H7 (cell line): ENCODE data around the gene SLC48A1. TPM values are rescaled to one million over a fixed set of nuclear protein-coding genes. Genes with fewer than 3 reads are reported as not detected.
A peak's percentile ranks its signal among the peaks of the same experiment; 100 is the strongest.

Experiments
- DNase-seq: peaks from one replicate; pipeline ENCODE4 v3.0.0; 2012
- H3K27me3 ChIP-seq: 2 replicates; pipeline ENCODE4 v1.6.0; 2011; ENCODE audit warnings: mild to moderate bottlenecking, low read length; ENCODE audit not compliant: control insufficient read depth, insufficient read depth
- H3K36me3 ChIP-seq: replicated peaks from 2 replicates; pipeline ENCODE4 v1.5.1; 2011; ENCODE audit warnings: low read length; ENCODE audit not compliant: control insufficient read depth, insufficient read depth
- H3K4me3 ChIP-seq: 2 replicates; pipeline ENCODE4 v1.5.1; 2011; ENCODE audit warnings: low read depth, mild to moderate bottlenecking, control low read depth, low read length, moderate library complexity; ENCODE audit not compliant: insufficient read depth
- total RNA-seq: library from RNA; depleted of rRNA; stranded (reverse); fragments of >200 nt; shearing (Covaris generic); gene quantifications from 2 replicates; pipeline ENCODE4 v1.2.3, GENCODE V29; 2014

The SLC48A1 gene
- total RNA-seq, 1 experiment from 2014 or later = 12.4 TPM

DNA sequence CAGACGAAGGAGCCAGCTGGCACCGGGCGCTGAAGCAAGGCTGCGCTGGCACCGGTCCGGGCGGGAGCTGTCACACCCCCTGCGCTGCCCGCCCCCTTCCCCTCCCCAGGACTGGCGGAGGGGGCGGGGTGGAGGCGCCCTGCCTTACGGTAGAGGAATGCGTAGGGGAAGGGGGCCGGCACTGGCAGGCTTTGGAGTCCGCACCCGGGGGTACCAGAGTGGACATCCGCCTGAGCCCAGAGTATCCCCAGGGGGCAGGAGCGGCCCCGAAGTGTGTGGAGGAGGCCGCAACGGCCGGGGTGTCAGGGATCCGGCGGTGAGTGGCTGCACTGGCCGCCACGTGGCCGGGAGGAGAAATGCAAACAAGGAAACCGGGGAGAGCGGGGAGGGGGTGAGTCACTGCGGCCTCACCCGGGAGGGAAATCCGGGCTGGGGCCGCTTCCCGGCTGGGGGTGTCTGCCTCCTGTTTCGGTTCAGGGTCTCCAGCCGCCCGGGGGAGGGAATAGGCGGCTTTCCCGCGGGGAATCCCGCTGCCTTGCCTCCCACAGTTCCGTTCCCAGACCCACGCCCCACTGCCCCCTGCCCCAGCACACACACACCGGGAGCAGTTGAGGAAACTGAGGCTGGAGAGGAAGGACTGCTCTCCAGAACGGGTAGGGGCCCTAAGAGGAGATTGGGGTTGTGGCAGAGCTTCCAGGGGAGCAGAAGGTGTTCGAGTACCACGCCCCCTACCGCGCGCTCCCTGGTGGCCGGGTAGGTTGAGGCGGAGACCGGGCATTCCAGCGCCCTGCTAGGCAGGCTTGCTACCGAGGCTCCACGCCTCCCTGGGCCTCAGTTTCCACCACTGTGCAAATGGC is 14.0 kb upstream of the SLC48A1 start, which contains the start of gene RAPGEF3:
Gene RAPGEF3, minus strand, starts transcription at position 47 of the 857 bp plus-strand sequence. CDS start 324 bp downstream, outside the sequence.
- Histone ChIP-seq H3K27me3 (0 out of 2 replicates have a peak, but pooled peaks cover 1% of the 10 kb centered on the region), H3K4me3 (peak within 1 kb of the TSS; percentile 57), H3K36me3 (no peaks in the 10 kb centered on the region)
- DNase-seq = peak; percentile 98

DNA sequence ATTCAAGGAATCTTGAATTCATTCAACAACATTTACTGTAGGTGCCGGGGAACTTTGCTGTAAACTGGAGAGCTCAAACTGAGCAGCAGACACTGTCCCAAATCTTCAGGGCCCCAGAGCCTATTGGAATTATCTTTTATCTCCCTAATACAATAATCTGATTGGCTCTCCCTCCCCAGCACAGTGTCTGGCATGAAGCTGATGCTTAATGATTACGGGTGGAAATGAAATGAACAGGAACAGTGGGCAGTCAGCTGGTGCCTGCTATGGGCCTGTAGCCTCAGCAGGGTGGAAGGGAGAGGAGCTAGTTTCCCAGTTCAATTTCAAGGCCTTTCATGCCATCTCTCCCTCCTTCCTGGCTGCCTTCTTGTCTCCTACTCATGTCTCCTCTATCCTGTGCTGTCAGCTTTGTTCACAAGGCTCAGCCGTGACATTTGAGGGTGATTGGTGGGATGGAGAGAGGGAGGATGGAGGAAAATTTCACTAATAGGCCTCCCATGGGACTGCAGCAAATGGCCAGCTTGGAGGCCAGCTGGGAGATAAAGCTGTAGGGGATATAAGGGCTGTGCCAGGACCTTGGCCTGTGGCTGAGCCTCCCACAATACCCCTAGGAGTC is 10.1 kb upstream of the SLC48A1 start:
- H3K27me3 ChIP-seq = 0 out of 2 replicates have a peak, but pooled peaks cover 1% of the 10 kb centered on the region
- no peaks in the 10 kb centered on the region for H3K36me3 ChIP-seq
- no peak for DNase-seq
- H3K4me3 ChIP-seq = no peak overlapping the region

DNA sequence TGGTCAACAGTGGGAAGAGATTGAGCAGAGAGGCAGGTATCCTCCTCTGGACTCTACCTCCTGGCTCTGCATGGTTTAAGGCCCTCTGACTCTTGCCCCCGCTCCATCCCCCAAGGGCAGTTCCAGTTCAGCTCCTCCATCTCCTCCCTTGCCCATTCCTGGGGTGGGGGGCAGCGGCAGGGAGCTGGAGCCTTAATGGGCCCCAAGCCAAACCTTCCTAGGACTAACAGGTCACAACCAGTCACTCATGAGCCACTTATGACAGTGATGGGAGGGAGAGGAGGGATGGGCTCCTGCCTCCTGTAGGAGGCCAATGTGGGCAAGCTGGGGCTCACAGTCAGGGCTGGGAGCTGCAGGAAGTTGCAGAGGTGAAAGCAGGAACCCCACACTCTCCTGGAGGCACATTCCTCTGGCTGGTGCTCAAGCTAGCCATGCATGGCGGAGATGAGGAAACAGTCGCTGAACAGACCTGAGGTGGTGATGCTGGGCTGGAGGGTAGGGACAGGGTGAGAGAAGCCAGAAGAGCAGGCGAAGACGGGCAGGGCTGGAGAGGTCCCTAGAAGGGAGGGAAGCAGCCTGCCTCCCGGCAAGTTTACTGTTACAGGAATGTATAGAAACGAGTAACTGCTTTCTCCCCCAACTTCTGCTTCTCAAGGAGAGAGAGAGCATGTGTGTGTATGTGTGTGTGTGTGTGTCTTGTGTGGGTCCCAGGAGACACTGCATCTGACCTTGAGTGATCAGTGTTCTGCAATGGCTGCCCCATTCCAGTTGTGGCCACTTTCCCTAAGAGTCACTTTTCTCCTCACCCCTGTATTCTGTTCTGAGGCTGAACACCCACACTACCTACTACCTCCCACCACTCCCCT is 9.3 kb upstream of the SLC48A1 start:
- no peak for DNase-seq
- Histone ChIP-seq H3K27me3 (0 out of 2 replicates have a peak, but pooled peaks cover 1% of the 10 kb centered on the region), H3K4me3 (no peak overlapping the region), H3K36me3 (no peaks in the 10 kb centered on the region)

DNA sequence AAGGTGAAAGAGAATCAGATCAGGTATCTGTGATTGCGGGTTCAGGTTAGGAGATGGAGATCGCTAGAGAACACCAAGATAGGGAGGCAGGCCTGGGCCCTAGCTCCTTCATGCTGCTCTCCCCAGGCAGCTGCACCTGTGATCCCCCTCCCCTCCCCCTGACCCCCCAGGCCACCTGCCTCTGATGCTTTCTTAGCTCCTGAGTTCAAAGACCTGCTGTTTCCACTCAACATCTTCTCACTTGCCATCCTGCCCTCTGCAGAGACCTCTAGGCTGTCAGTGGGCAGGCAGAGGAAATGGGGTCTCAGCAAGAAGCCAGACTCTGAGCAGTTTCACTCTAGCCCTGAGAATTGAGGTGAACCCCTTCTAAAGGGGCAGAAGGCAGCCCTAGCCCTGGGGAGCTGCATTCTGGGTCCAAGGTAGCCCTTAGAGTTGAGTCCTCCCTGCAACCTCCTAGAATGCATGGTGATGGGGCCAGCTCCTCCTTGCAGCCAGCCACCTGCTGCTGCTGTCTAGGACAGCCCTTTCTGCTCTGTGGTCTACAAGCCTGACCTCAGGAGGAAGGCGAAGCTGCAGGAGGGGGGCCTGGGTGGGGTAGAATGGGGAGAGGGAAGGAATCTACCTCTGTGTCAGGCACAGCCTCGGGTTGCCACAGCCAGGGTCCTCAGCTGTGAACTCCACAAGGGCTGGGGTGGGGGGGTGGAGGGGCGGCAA is 6.4 kb upstream of the SLC48A1 start:
- no peak for DNase-seq
- Histone ChIP-seq H3K27me3 (no peaks in the 10 kb centered on the region), H3K36me3 (no peaks in the 10 kb centered on the region), H3K4me3 (no peak overlapping the region)

DNA sequence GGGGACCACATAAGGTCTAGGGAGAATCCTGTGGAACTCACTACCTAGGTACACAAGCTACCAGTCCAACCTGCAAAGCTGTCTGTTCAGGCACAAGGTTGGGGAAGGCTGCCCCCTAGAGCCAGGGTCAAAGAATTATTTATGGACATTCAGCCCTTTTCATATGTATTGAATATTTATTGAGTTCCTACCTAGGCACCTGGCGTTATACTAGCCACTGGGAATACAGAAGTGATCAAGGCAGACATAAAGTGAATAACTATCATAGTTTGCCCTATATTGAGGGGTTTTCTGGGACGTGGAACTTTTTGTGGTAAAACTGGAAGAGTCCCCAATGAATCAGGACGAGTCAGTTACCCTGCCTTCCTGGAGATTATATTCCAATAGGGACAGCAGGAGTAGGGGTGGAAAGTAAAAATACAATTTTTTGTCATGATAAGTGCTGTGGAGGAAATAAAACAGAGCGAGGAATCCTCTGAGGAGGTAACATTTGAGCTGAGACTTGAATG is 5.8 kb upstream of the SLC48A1 start:
- Histone ChIP-seq H3K4me3 (no peak overlapping the region), H3K27me3 (no peaks in the 10 kb centered on the region; the same call in 1 of the 2 replicates), H3K36me3 (no peaks in the 10 kb centered on the region)
- DNase-seq = peak; percentile 81

DNA sequence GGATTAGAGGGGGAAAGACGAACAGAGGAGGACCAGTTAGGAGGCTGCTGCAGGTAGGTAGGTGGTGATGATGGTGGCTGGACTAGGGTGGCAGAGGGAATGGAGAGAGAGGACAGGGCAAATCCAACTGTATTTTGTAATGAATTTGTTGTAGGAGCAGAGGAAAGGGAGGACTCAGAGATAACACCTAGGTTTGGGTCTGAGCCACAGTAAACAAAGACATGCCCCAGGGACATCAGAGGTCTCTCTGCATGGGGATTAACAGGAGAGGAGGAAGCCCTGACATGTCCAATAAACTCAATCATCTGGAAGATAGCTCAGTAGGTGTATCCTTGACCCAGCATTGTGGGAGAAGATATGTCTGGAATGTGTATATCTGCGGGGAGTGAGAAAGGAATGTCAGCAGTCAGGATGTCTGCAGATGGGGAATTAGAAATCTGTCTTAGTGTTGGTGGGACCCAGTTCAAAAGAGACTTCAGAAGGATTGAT is 4.7 kb upstream of the SLC48A1 start:
- no peak overlapping the region for H3K4me3 ChIP-seq
- no peak for DNase-seq

DNA sequence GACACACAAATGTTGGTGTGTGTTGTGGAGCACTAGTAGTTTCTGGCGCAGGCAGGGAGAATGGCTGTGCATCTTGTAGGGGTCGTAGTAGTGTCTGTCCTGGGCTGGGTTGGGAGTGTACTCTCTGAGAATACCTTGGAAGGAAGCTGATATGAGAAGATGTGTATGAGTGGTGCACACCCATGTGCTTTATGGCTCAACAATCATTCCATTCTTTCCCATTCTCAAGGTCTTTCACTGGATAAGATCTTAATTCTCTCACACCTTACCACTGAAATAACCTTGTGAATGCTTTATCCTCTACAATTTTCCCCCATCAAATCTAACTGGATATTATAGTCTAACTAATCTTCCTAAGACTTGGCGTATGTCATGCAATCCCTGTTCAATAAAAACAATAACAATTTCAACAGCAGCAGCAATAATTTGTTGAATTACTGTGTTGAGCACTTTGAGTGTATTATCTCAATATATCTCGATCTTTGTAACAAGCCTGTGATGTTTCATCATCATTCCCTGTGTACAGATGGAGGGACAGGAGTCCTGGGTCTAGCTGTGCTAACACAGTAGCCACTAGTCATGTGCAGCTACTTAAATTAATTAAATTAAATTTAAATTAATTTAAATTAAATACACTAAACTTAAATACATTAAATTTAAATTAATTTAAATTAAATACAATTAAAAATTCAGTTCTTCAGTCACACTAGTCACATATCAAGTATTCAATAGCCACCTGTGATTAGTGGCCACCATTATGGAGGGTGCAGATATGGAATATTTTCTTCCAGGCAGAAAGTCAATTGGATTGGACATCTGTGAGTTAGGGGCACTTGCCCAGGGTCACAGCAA is 3.6 kb upstream of the SLC48A1 start:
- DNase-seq = no peak
- Histone ChIP-seq H3K36me3 (no peaks in the 10 kb centered on the region), H3K4me3 (no peak overlapping the region), H3K27me3 (peaks cover 8% of the 10 kb centered on the region)

More for the DNA sequence above, 4.7 kb upstream of the SLC48A1 start:
- Histone ChIP-seq H3K36me3 (no peaks in the 10 kb centered on the region), H3K27me3 (peaks cover under 1% of the 10 kb centered on the region; the same call in 1 of the 2 replicates)

DNA sequence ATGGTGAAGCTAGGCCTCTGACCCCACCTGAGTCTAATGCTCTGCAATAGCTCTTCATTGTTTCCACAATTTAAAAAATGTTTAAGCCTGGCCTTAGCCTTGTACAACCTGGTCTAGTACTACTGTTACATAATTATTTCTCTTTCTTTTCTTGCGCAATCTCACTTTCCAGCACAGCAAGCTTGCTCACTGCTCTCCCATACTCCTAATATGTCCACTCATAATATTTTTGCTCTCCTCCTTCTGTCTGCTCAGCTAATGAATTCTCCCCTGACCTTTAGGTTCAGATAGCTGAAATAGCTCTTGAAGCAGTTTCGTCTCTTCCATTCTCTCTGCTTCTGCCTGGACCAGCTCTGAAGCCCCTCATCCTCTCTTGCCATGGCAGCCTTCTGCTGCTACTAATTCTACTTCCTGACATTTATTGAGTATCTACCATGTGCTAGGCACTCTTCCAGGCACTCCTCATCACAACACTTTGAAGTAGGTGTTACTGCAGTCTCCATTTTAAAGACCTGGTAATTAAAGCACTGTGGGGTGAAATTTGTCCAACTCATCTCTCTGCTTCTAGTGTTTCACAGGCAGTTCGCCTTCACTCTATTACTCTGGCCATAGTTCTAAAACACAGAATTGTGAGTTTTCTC is 2.8 kb upstream of the SLC48A1 start:
- H3K27me3 ChIP-seq = peaks cover 11% of the 10 kb centered on the region
- H3K36me3 ChIP-seq = no peaks in the 10 kb centered on the region
- DNase-seq = no peak
- H3K4me3 ChIP-seq = no peak overlapping the region

DNA sequence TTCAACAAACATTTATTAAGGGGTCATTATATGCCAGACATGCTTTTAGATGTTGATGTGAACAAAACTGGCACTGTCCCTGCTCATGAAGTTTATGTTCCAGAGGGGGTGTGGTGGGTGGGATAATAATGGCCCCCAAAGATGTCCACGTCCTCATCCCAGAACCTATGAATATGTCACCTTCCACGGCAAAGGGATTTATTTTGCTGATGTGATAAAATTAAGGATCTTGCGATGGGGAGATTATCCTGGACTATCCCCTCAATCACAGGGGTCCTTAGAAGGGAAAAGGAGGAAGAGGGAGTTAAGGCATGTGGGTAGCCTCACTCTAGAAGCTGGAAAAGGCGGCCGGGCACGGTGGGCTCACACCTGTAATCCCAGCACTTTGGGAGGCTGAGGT is 1.7 kb upstream of the SLC48A1 start:
- DNase-seq = no peak
- H3K4me3 ChIP-seq = no peak overlapping the region
- H3K27me3 ChIP-seq = peaks cover 11% of the 10 kb centered on the region
- no peaks in the 10 kb centered on the region for H3K36me3 ChIP-seq

DNA sequence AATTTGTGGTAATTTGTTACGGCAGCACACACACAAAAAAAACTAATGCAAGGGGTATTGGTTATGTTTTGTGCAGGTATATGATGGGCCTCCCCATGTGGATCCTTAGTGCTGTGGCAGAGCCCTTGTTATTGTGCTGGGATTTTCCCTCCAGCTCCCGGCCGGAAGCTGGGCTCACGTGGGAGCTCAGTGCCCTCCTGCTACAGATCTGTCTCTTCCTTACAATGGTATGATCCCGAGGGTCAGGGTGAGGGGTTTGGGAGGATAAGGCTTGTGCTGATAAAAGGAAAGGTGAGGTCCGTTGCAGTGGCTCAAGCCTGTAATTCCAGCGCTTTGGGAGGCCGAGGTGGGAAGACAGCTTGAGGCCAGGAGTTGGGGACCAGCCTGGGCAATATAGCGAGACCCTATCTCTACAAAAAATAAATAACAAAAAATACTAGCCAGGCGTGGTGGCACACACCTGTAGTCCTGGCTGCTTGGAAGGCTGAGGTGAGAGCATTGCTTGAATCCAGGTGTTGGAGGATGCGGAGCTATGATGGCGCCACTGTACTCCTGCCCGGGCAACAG is 861 bp upstream of the SLC48A1 start:
- Histone ChIP-seq H3K36me3 (no peaks in the 10 kb centered on the region), H3K4me3 (peak overlapping the region; percentile 24; the same call in 1 of the 2 replicates), H3K27me3 (peaks cover 11% of the 10 kb centered on the region)
- DNase-seq = no peak

DNA sequence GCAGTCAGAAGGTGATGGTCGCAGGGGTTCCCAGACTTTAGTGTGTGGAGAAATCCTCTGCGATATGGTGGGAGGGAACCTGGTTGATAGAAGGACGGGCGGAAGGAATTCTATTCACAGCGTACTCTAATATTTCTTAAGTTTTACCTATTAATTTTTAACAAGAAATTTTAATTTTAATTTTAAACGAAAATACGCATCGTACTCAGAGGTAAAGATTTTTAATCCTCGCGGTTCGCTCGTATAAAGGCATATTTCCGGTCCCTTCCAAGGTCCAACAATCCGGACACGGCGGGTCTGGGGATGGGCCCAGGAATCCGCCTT is 338 bp upstream of the SLC48A1 start:
- Histone ChIP-seq H3K36me3 (no peaks in the 10 kb centered on the region), H3K4me3 (peak overlapping the region; percentile 24)
- DNase-seq = no peak

DNA sequence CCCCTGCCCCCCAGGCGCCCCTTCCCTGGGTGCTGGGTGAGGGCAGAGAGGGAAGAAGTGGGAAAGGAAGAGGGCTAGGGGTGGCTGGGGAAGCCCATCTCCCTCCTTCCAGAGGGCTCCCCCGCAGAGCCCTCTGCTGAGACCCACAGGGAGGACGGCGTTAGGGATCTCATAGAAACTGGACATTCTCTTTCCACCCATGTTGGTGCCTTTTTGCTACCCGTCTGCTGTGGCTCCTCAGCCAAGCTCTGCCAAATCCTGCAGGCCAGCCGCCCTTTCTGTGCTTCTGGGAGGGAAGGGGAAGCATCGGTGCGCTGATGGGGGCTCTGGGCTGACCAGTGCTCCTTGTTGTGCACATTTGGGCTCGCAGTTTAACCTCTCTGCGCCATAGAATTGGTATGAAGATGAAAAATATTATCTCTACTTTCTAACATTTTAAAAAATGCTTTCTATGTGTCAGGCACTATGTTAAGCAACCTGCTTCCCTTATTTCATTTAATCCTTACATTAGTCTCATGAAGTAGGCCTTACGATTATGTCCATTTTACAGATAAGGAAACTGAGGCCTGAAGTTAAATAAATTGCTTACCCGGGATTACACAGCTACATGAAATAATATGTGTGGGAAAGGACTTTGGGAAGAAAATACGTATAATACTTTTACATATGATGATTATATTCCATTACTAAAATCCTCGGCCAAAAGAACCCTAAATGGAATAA is 981 bp downstream of the SLC48A1 start:
- Histone ChIP-seq H3K4me3 (peak overlapping the region; percentile 68), H3K36me3 (no peaks in the 10 kb centered on the region), H3K27me3 (peaks cover 11% of the 10 kb centered on the region)
- peak; percentile 78 for DNase-seq

More for the DNA sequence above, 338 bp upstream of the SLC48A1 start:
- H3K27me3 ChIP-seq = peaks cover 11% of the 10 kb centered on the region
